Measurements from ENCODE around the gene SLC38A1.
A peak's percentile ranks its signal among the peaks of the same experiment; 100 is the strongest.

Gene SLC38A1

DNA sequence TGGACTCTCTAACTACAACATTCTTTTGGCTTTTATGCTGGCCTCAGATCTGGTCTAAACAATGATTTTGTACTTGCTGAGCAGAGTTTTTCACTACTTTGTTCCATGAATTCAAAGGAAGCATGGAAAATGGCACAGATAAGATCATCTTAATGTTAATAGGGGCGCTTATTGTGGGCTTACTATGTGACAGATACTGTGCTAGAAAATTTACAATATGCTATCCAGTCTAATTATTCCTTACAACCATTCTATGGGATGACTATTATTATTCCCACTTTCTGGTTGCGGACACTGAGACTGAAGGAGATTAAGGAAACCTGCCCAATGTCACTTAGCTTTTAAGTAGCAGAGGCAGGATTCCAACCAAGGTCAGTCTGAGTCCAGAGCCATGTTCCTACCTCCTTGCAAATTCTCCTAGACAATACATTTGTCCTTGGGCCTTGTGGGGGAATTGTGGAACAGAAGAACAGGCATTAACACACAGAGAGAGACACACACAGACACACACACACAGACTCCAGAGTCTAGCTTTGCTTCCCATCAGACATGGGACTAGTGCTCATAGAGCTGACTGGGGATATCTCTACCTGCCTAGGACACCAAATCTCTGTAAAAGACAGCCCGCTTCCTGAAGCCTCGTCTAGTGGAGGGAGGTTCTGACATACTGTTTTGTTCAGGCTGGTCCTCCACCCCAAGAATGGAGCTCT is 107.7 kb downstream of the SLC38A1 start:
- DNase-seq, result no peak

DNA sequence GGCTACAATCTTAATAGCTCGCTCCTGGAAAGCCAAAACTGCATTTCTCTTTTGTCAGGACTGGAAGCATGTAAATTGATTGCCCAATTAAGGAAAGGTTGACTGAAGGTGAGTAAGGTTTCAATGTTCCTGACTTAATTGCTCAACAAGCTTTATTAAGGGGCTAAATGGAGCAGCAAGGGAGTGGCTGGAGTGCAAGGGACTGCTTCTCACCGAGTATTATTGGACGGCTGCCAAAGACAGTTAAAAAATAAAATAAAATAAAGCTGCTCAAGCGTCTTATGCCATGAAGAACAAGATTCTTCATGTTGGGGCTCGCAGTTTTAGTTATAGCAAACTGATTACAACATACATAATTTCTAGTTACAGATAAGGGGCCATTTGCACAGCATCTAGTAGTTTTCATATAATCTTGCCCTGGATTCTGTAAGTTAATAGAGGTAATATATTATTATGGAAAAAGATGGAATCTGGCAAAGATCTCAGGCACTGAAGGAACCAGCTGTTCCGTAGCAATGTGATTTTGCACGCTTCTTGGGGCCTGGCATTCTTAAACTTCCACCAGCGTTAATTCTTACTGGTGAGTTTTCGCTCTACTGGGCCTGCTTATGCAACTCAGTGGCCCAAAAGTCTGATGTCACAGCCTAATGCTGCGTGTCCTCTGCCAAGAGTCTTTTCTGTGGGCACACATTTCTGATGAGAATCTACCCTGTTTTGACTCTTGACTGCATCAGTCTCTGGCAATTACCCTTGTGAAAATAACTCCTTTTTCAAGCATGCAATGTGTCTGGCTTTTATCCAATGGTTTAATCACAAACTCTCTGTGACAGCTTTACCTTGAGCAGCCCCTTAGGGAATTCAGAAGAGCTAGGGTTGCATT is 108.5 kb downstream of the SLC38A1 start:
- peak; percentile 4 for DNase-seq

DNA sequence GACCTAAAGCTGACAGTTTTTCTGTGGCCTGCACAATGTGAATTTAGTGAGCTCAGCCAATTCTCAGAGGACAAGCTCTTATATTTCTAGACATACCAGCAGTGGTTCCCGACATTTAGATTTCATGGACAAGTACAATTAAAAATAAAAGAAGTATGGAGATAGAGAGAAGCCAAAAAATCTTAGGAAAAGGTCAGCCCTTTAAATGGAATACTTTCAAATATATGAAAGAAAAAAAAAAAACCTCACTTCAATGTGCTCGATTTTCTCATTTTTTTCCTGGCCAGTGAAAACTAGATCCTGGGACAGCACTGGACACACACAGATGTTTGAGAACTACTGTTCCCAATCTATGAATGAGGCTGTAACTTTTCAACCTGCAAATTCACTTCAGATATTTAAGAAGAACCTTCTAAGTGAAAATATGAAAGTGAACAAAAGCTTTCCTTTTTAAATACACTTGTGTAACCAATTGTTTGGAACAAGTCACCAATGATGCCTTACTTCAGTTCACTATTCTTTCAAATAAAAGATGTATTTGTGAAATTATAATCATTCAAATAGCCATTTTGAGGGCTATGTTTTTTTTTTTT is 109.4 kb downstream of the SLC38A1 start:
- DNase-seq, result no peak

DNA sequence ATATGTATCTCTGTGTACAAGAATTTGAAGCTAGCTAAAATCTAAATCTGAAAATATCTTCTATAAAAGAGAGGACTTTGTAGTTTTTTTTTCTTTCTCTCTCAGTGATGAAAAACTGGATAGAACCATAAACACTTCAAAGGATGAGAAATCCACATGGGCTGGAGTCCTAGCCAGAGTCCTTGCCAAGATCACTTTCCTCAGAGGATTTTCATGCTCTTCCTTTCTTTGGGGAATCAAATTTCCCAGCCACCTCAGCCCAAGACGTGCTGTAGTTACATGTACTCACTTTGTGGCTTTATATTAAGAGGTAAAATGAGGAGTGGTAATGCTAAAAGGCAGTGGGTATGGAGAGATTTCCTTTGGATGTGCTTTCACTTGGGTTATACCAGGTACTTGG is 110.3 kb downstream of the SLC38A1 start:
- DNase-seq, result no peak

DNA sequence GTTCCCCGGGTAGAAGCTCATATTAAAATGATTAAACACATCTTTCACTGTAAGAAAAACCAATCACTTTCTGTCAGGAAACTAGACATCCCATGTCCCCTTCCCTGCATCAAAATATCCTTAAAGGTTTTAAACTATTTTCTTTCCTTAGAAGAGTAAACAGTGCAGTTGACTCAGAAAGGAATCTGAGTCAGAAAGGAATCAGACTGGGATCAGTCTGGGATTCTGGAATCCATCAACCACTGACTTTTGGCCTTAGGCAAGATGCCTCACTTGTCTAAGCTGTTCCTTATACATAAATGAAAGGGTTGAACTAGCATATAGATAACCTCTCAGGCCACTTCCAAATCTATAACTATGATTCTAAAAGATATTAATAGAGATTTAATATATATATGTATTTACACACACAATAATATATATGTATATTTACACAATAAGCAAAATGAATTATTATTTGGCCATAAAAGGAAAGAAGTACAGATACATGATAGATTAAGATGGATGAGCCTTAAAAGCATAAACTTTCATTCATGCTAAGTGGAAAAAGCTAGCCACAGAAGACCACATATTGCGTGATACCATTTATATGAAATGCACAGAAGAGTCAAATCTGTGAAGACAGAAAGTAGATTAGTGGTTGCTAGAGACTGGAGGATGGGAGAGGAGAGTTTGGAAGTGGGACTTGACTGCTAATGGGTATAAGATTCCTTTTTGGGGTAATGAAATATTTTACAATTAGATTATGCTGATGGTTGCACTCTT is 114.4 kb downstream of the SLC38A1 start:
- DNase-seq, result no peak

DNA sequence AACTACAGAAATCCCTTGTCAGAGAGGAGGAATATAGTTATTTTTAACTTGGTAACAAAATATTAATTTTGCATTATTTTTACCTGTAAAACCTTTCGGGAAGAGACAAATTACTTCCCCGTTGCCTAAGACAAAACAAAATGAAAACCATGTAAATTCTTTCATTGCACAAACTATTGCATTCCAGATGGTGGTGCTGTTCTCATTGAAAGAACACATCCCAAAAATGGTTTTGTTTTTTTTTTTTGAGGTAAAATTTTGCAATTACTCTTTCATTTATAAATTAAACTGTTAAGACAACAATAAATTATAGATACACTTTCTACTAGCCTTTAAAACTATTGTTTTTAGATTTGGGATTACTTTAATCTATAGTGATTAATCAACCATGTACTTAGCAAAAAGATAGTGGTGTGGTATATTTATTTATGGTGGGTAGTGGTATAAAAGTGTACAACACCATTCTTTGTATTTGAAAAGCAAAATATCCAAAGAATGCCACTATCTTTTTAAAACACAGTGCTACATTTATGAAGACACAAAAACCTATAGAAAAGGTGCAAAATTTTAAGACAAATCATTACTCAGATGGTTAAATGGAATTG is 115.5 kb downstream of the SLC38A1 start:
- DNase-seq, result no peak

DNA sequence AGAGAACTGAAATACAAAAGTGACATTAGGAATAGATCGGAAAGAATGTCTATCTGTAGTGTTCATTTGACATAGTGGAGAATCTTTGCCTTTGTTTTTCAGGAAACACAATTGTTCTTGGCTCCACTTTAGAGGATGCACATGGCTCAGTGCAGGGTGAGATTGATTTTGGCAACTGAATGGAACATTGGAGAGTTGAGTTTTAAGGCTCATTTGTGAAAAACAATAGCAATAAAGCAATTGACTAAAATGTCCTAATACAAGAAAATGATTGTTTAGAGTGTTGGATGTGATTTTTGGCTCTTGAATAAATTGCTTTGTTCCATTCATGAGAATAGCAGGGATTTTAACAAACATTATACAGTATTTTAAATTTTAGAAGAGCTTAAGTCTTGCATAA is 116.4 kb downstream of the SLC38A1 start:
- no peak for DNase-seq

DNA sequence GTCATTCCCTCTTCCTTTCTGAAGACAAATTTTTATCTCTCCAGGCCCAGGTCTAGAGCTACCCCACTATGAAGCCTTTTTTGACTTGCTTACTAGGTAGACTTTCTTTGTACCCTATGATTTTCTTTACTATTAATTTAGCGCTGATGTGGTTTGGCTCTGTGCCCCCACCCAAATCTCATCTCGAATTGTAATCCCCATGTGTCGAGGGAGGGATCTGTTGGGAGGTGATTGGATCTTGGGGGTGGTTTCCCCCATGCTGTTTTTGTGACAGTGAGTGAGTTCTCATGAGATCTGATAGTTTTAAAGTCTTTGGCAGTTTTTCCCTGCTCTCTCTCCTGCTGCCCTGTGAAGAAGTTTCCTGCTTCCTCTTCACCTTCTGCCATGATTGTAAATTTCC is 118.1 kb downstream of the SLC38A1 start:
- DNase-seq, result no peak

DNA sequence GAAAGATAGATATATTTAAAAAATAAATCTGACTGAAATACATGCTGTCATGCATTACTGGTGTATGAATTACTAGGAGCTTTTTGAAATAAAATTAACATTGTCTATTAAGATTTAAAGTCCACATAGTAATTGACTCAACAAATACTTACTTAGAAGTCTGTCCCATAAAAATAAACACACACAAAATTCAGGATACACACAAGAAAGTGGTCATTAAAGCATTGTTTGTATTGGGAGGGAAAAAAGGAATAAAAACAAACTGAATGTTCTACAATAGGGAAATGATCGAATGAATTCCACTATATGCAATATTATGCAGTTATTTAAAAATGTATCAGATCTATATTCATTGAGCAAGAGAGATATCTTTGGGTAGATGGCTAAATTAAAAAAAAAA is 118.9 kb downstream of the SLC38A1 start:
- DNase-seq, result no peak

DNA sequence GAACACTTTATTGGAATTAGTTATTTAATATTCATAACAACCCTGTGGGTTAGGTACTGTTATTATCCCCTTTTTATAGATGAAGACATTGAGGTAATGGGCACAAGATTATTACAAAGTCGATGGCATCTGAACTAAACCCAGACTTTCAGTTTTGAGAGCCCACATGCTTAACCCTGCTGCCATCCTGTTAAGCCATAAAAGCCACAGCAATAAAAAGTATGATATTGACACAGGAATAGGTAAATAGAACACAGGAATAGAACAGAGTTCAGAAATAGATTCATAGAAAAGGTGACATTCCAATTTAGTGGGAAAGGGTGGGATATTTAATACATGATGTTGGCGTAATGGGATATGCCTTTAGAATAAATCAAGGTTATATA is 119.8 kb downstream of the SLC38A1 start:
- no peak for DNase-seq

DNA sequence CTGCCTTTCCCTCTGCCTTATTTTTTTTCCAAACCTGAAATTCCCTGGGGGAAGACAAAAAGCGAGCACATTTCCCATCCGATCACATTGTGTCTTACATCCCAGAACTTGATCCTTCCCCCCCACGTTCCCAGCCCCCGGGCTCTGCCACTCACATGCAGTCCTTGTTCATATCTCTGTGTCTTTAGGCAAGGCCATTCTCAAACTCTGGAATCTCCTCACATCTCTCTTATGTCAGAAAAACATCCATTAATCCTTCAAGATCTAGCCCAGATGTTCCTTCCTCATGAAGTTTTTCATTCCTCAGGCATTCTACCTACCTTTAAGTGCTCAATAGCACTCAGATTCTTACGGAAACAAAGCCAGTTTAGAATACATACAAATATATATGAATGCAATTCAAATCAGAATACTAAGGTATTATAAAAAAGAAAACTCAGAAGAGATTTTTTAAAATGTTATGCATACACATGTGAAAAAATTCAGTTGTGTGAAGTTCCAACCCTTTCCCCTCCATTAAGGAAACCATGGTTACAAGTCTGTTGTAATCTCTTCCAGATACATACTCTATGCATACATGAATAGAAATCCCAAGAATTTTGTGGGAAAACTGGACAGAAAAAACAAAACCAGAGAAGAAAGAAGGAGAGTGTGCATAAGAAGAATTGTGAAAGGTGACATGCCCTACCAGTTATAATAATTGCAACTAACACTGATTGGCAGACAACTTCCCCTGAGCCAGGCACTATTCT is 120.3 kb downstream of the SLC38A1 start:
- DNase-seq, result no peak

DNA sequence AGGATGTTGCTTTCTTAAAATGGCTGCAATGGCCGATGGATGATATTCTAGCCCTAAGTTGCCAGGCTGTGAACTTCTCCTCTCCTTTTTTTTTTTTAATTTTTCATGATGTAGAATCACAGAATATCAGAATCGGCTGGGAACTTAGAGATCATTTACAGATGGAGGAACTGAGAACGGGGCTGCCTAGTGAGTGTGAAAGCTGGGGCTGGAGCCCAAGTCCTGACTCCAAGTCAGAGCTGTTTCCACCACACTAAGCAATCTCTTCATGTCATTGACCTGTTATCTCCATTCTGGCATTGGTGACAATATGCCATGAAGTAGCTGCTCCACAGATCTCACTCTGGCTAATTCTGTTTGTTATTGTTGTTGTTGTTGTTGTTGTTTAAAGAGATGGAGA is 121.7 kb downstream of the SLC38A1 start:
- DNase-seq, result no peak

DNA sequence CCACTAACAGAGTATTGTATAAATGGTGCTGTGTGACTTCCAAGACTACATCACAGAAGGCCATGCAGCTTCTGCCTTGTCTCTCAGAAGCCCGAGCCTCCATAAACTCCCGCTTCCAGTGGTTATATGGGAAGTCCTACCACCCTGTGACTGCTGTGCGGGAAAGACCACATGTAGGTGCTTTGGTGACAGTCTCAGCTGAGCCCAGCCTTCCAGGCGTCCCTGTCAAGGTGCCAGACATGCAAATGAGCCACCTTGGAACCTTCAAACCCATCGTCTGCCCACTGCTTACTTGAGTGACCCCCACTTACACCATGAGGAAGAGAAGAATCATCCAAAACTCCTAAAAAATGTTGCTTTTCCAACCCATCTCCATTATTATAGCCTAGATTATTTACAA is 123.0 kb downstream of the SLC38A1 start:
- DNase-seq, result no peak

DNA sequence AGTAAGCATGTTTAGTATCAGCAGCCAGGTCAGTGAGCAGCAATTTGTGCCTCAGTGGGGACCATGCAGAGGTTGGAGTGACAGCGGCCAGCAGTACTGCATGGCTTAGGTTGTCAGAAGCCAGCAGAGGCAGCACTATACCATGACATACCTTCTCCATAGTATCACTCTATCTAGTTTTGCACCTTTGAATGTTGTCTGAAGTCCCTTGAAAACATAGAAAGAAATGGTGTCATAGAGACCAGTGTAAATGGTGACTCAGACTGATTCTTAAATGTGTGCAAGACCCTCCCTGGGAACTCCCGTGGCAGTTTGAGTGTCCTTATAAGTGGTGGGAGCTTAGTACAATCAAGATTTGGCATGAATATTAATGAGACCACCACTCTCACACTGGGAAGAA is 124.4 kb downstream of the SLC38A1 start:
- DNase-seq, result no peak

DNA sequence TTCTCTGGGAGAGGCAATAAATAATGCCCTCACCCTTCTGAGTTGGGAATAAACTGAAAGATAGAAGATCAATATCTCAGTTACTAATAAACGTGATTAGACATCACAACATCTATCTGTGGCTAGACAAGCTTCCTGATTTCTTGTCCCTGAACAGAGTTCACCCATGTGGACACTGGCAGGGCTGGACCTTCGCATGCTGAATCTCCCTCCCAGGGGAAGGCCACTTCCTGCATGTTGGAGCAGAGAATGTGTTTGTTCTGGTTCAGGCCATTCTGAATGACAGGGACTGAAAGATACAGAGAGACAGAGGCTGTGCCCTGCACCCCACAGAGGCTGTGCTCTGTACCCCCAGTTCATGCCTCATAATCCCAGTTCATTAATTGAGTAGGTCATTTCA is 132.6 kb downstream of the SLC38A1 start:
- no peak for DNase-seq

DNA sequence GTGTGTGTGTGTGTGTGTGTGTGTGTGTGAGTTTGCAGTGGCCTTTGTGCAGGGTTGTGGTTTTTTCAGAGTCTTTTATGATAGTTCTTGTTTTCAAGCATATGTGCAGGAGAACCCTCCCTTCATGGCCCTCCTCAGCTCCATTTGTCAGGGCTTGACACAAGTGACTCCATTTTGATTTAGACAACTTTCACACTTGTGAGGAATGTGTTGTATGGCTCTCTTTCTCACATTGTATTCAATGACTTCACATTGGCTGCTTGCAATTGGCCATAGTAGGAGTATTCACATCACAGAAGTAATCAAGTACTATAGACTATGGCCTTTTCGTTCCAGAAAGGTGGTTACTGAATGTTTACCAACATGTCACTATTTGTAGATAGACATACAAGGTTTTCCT is 133.1 kb downstream of the SLC38A1 start:
- no peak for DNase-seq

DNA sequence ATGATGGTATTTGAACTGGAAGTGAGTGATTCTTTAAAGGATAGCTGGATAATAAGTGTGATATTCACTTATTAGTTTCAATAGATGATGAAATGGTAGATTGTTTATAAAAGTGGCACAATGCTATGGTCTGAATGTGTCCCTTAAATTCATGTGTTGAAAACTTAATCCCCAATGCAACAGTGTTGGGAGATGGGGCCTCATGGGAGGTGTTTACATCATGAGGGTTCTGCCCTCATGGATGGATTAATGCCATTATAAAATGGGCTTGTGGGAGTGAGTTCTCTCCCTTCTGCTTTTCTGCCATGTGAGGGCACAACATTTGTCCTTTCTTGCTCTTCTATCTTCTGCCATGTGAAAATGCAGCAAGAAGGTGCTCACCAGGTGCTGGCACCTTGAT is 134.0 kb downstream of the SLC38A1 start:
- no peak for DNase-seq

DNA sequence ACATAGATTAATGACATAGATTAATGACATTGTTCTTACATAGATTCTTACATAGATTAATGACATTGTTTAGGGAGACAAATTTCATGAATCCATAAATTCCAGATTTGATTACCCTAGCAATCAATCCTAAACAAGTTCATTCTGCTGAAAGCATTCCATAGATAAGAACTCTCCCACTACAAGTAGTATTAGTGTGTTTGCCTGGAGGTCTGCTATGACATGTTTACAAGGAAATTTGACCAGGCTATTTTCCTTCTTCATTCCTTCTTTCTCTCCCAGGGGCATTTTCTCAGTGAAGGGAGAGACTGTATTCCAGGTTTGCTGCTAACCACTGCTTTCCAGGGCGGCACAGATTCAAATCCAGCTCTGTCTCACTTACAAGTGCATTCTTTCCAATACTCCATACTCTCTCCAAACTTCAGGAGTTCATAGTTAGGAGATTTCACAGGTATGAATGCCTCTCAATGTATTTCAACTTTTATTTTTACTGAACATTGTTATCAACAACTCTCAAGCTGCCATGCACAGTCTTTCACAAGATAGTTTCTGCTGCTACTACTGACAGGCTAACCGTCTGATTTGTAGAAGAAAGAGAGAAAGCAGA is 134.5 kb downstream of the SLC38A1 start:
- DNase-seq, result no peak

DNA sequence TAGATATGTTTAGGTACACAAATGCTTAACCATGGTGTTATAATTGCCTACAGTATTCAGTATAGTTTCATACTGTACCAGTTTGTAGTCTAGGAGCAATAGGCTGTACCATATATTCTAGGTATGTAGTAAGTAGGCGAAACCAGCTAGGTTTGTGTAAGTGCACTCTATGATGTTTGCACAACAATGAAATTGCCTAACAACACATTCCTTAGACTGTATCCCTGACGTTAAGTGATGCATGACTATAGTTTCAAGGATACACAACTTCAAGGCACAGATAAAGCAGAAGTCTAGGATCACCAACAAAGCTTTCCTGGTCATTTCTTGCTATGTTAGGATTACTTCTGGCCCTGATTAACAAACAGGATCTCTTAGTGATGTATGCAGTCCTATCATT is 135.1 kb downstream of the SLC38A1 start:
- DNase-seq, result no peak
